ENCODE results near the gene CCDC91. TPM values are rescaled to one million over a fixed set of nuclear protein-coding genes. Genes with fewer than 3 reads are reported as not detected.
"Not testable (repeated sequence)": the region's sequence is repeated elsewhere in the genome, so short reads cannot be mapped to it uniquely, and the experiment has no call there.

The CCDC91 gene
- total and polyA plus RNA-seq, 4 donors = 19.8 to 30.1 (median 28.7) TPM

DNA sequence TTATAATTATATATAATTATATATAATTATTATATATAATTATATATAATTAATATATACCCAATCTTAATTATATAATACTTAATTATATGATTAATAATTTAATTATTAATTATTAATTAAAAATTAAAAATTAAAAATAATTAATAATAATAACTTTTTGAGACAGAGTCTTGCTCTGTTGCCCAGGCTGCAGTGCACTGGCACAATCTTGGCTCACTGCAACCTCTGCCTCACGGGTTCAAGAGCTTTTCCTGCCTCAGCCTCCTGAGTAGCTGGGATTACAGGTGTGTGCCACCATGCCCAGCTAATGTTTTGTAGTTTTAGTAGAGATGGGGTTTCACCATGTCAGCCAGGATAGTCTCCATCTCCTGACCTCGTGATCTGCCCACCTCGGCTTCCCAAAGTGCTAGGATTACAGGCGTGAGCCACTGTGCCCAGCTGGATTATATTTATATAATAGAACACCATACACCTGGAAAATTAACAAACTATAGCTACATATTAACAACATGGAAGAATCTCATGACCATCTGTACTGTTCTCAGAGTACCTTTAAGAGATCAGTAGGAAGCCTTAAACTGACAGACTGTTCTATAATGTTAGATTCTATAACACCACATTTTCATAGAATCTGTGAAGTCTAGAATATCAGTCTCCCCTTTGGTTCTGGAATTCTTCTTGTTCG, 77.8 kb downstream of the CCDC91 start:
- intact Hi-C loops (cut with DNase I); H3K27me3 ChIP-seq (ENCODE audit: control insufficient read depth in 1 of 2, insufficient read depth in 2 of 2, low read length in 1 of 2); ATAC-seq (ENCODE audit: low FRiP score); H3K4me1 ChIP-seq (ENCODE audit: control insufficient read depth in 1 of 2, insufficient read depth in 2 of 2, low read length in 2 of 2); H3K27ac ChIP-seq (ENCODE audit: low read depth in 1 of 2, low read length in 2 of 2); H3K36me3 ChIP-seq (ENCODE audit: control insufficient read depth in 1 of 2, insufficient read depth in 2 of 2, low read length in 1 of 2); DNase-seq; H3K9me3 ChIP-seq (ENCODE audit: control insufficient read depth, low read length); H3K4me3 ChIP-seq (ENCODE audit: low read length in 2 of 2): not testable (repeated sequence)
- WGBS, 2 donors = 97% methylated on average over 5 of the region's 5 CpGs

- peaks cover 0 to 4% of the 10 kb centered on the region in 2 donors for H3K4me1 ChIP-seq (ENCODE audit: control insufficient read depth in 1 of 2, insufficient read depth in 2 of 2, low read length in 2 of 2)
- H3K36me3 ChIP-seq (ENCODE audit: control insufficient read depth in 1 of 2, insufficient read depth in 2 of 2, low read length in 1 of 2) = no peaks in the 10 kb centered on the region
- no peaks in the 10 kb centered on the region for H3K27me3 ChIP-seq (ENCODE audit: control insufficient read depth in 1 of 2, insufficient read depth in 2 of 2, low read length in 1 of 2)
- WGBS, 2 donors = 89 to 94% methylated on average over 3 of the region's 3 CpGs
- H3K27ac ChIP-seq (ENCODE audit: low read depth in 1 of 2, low read length in 2 of 2) = no peak overlapping the region
- intact Hi-C loops (cut with DNase I) = no loop called here
- DNase-seq = no peak
- no peak overlapping the region for H3K4me3 ChIP-seq (ENCODE audit: low read length in 2 of 2)
- H3K9me3 ChIP-seq (ENCODE audit: control insufficient read depth, low read length) = no peaks in the 10 kb centered on the region
- no peak for ATAC-seq (ENCODE audit: low FRiP score)
Measured at GRCh38 chr12:28268608-28269229, 78.5 kb downstream of the CCDC91 start.

GRCh38 chr12:28269851-28270250, 79.6 kb downstream of the CCDC91 start:
- Histone ChIP-seq H3K36me3 (ENCODE audit: control insufficient read depth in 1 of 2, insufficient read depth in 2 of 2, low read length in 1 of 2) (no peaks in the 10 kb centered on the region), H3K9me3 (ENCODE audit: control insufficient read depth, low read length) (no peaks in the 10 kb centered on the region), H3K4me1 (ENCODE audit: control insufficient read depth in 1 of 2, insufficient read depth in 2 of 2, low read length in 2 of 2) (peaks cover 0 to 4% of the 10 kb centered on the region in 2 donors), H3K4me3 (ENCODE audit: low read length in 2 of 2) (no peak overlapping the region), H3K27me3 (ENCODE audit: control insufficient read depth in 1 of 2, insufficient read depth in 2 of 2, low read length in 1 of 2) (no peaks in the 10 kb centered on the region), H3K27ac (ENCODE audit: low read depth in 1 of 2, low read length in 2 of 2) (no peak overlapping the region)
- intact Hi-C loops (cut with DNase I) = no loop called here
- ATAC-seq (ENCODE audit: low FRiP score) (no peak), DNase-seq (no peak)
- 92 to 93% methylated on average over 1 of the region's 1 CpG for WGBS, 2 donors

- intact Hi-C loops (cut with DNase I) = no loop called here
Measured at GRCh38 chr12:28278499-28278898, 88.2 kb downstream of the CCDC91 start.

DNA sequence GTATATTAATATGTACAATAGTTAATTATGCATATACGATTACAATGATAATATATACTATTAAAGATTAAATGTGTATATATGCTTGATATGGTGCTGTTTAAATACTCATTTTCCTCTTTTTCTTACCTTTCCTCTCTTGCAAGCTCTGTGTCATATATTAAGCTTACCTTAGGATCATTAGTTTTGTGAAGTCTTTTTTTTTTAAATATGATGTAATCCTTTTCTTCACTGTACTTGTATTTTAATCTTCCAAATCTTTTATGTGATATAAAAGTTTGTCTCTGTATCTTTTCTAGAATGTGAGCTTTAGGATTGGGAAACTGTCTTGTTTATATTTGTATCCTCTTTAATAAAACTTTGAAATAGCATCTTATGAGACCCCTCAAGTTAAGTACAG, 88.7 kb downstream of the CCDC91 start:
- WGBS, 2 donors = 99 to 100% methylated on average over 1 of the region's 1 CpG
- no peaks in the 10 kb centered on the region for H3K9me3 ChIP-seq (ENCODE audit: control insufficient read depth, low read length)
- H3K27ac ChIP-seq (ENCODE audit: low read depth in 1 of 2, low read length in 2 of 2) = no peak overlapping the region
- no peak for DNase-seq
- no peaks in the 10 kb centered on the region for H3K36me3 ChIP-seq (ENCODE audit: control insufficient read depth in 1 of 2, insufficient read depth in 2 of 2, low read length in 1 of 2)
- no peaks in the 10 kb centered on the region for H3K27me3 ChIP-seq (ENCODE audit: control insufficient read depth in 1 of 2, insufficient read depth in 2 of 2, low read length in 1 of 2)
- H3K4me3 ChIP-seq (ENCODE audit: low read length in 2 of 2) = no peak overlapping the region
- H3K4me1 ChIP-seq (ENCODE audit: control insufficient read depth in 1 of 2, insufficient read depth in 2 of 2, low read length in 2 of 2) = no peaks in the 10 kb centered on the region
- no peak for ATAC-seq (ENCODE audit: low FRiP score)
- intact Hi-C loops (cut with DNase I) = no loop called here

More at GRCh38 chr12:28278499-28278898, 88.2 kb downstream of the CCDC91 start:
- WGBS, 2 donors = 94 to 97% methylated on average over 1 of the region's 1 CpG
- Histone ChIP-seq H3K27ac (ENCODE audit: low read depth in 1 of 2, low read length in 2 of 2) (no peak overlapping the region), H3K27me3 (ENCODE audit: control insufficient read depth in 1 of 2, insufficient read depth in 2 of 2, low read length in 1 of 2) (no peaks in the 10 kb centered on the region), H3K4me1 (ENCODE audit: control insufficient read depth in 1 of 2, insufficient read depth in 2 of 2, low read length in 2 of 2) (no peaks in the 10 kb centered on the region), H3K4me3 (ENCODE audit: low read length in 2 of 2) (no peak overlapping the region), H3K9me3 (ENCODE audit: control insufficient read depth, low read length) (no peaks in the 10 kb centered on the region), H3K36me3 (ENCODE audit: control insufficient read depth in 1 of 2, insufficient read depth in 2 of 2, low read length in 1 of 2) (no peaks in the 10 kb centered on the region)
- ATAC-seq (ENCODE audit: low FRiP score) (no peak), DNase-seq (no peak)

DNA sequence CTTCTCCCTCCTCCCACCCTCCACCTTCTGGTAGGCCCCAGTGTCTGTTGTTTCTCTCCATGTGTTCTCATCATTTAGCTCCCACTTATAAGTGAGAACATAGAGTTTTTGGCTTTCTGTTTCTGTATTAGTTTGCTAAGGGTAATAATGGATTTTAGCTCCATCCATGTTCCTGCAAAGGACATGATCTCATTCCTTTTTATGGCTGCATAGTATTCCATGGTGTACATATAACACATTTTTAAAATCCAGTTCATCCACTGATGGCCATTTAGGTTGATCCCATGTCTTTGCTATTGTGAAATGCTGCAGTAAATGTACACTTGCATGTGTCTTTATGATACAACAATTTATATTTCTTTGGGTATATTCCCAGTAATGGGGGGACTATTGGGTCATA, 96.1 kb downstream of the CCDC91 start:
- intact Hi-C loops (cut with DNase I) = no loop called here
- H3K27ac ChIP-seq (ENCODE audit: low read depth in 1 of 2, low read length in 2 of 2) = no peak overlapping the region
- no peak for ATAC-seq (ENCODE audit: low FRiP score)
- DNase-seq = no peak
- H3K9me3 ChIP-seq (ENCODE audit: control insufficient read depth, low read length) = peaks cover 3% of the 10 kb centered on the region
- H3K27me3 ChIP-seq (ENCODE audit: control insufficient read depth in 1 of 2, insufficient read depth in 2 of 2, low read length in 1 of 2) = no peaks in the 10 kb centered on the region
- H3K36me3 ChIP-seq (ENCODE audit: control insufficient read depth in 1 of 2, insufficient read depth in 2 of 2, low read length in 1 of 2) = peaks cover 0 to 2% of the 10 kb centered on the region in 2 donors
- no peak overlapping the region for H3K4me3 ChIP-seq (ENCODE audit: low read length in 2 of 2)
- H3K4me1 ChIP-seq (ENCODE audit: control insufficient read depth in 1 of 2, insufficient read depth in 2 of 2, low read length in 2 of 2) = no peaks in the 10 kb centered on the region

GRCh38 chr12:28290262-28290661, 100.0 kb downstream of the CCDC91 start:
- DNase-seq (no peak), ATAC-seq (ENCODE audit: low FRiP score) (no peak)
- Histone ChIP-seq H3K4me1 (ENCODE audit: control insufficient read depth in 1 of 2, insufficient read depth in 2 of 2, low read length in 2 of 2) (no peaks in the 10 kb centered on the region), H3K9me3 (ENCODE audit: control insufficient read depth, low read length) (peaks cover 3% of the 10 kb centered on the region), H3K27me3 (ENCODE audit: control insufficient read depth in 1 of 2, insufficient read depth in 2 of 2, low read length in 1 of 2) (no peaks in the 10 kb centered on the region), H3K27ac (ENCODE audit: low read depth in 1 of 2, low read length in 2 of 2) (no peak overlapping the region), H3K4me3 (ENCODE audit: low read length in 2 of 2) (no peak overlapping the region), H3K36me3 (ENCODE audit: control insufficient read depth in 1 of 2, insufficient read depth in 2 of 2, low read length in 1 of 2) (peaks cover 0 to 3% of the 10 kb centered on the region in 2 donors)
- intact Hi-C loops (cut with DNase I) = no loop called here

DNA sequence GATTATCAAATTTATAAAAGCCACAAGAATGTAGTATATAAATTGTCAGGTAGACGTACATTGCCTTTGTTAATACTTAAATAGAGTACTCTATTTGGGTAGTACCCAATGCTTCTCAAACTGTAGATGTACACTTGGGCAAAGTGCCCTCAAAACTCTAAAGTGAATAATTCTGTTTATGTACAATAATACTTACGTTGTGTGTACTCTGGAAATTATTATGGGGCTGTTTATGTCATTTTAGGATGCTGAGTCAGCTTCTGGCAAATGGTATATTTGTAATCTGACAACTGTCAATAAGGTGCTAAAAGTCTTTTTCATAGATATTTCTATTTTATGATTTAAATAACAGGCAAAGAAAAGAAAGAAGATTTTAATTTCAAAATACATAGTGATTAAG, 102.4 kb downstream of the CCDC91 start:
- Histone ChIP-seq H3K27ac (ENCODE audit: low read depth in 1 of 2, low read length in 2 of 2) (no peak overlapping the region), H3K4me1 (ENCODE audit: control insufficient read depth in 1 of 2, insufficient read depth in 2 of 2, low read length in 2 of 2) (no peaks in the 10 kb centered on the region), H3K9me3 (ENCODE audit: control insufficient read depth, low read length) (peaks cover 3% of the 10 kb centered on the region), H3K4me3 (ENCODE audit: low read length in 2 of 2) (no peak overlapping the region), H3K27me3 (ENCODE audit: control insufficient read depth in 1 of 2, insufficient read depth in 2 of 2, low read length in 1 of 2) (no peaks in the 10 kb centered on the region), H3K36me3 (ENCODE audit: control insufficient read depth in 1 of 2, insufficient read depth in 2 of 2, low read length in 1 of 2) (peaks cover 0 to 3% of the 10 kb centered on the region in 2 donors)
- DNase-seq (no peak), ATAC-seq (ENCODE audit: low FRiP score) (no peak)
- WGBS, 2 donors = 86 to 89% methylated on average over 2 of the region's 2 CpGs
- intact Hi-C loops (cut with DNase I) = no loop called here

DNA sequence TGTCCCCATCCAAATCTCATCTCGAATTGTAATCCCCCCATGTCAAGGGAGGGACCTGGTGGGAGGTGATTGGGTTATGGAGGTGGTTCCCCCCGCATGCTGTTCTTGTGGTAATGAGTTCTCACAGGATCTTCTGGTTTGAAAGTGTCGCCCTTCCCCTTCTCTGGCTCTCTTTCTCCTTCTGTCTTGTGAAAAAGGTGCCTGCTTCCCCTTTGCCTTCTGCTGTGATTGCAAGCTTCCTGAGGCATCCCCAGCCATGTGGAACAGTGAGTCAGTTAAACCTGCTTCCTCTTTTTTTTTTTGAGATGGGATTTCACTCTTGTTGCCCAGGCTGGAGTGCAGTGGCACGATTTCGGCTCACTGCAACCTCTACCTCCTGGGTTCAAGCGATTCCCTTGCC, 104.0 kb downstream of the CCDC91 start:
- DNase-seq = no peak
- Histone ChIP-seq H3K27ac (ENCODE audit: low read depth in 1 of 2, low read length in 2 of 2) (no peak overlapping the region), H3K27me3 (ENCODE audit: control insufficient read depth in 1 of 2, insufficient read depth in 2 of 2, low read length in 1 of 2) (no peaks in the 10 kb centered on the region), H3K9me3 (ENCODE audit: control insufficient read depth, low read length) (peaks cover 3% of the 10 kb centered on the region), H3K36me3 (ENCODE audit: control insufficient read depth in 1 of 2, insufficient read depth in 2 of 2, low read length in 1 of 2) (peaks cover 0 to 3% of the 10 kb centered on the region in 2 donors), H3K4me1 (ENCODE audit: control insufficient read depth in 1 of 2, insufficient read depth in 2 of 2, low read length in 2 of 2) (no peaks in the 10 kb centered on the region), H3K4me3 (ENCODE audit: low read length in 2 of 2) (no peak overlapping the region)
- ATAC-seq (ENCODE audit: low FRiP score) = no peak
- intact Hi-C loops (cut with DNase I) = no loop called here
- WGBS, 2 donors = 82 to 85% methylated on average over 6 of the region's 6 CpGs
